AG10803 (cell line): ENCODE measurements around the gene ITGB6.

Experiments used
- DNase-seq: peaks from one replicate; pipeline ENCODE4 v3.0.0; 2010; ENCODE audit warnings: low read depth
- H3K4me3 ChIP-seq: 2 replicates; pipeline ENCODE4 v1.5.1; 2011; ENCODE audit warnings: mild to moderate bottlenecking, low read length, control low read depth
- TF ChIP-seq, protein P1 (sequence below): conservative IDR thresholded peaks from 2 replicates; pipeline ENCODE4 v1.5.1; 2011; ENCODE audit warnings: mild to moderate bottlenecking, low read length, control low read depth, inconsistent platforms

ITGB6 gene

DNA sequence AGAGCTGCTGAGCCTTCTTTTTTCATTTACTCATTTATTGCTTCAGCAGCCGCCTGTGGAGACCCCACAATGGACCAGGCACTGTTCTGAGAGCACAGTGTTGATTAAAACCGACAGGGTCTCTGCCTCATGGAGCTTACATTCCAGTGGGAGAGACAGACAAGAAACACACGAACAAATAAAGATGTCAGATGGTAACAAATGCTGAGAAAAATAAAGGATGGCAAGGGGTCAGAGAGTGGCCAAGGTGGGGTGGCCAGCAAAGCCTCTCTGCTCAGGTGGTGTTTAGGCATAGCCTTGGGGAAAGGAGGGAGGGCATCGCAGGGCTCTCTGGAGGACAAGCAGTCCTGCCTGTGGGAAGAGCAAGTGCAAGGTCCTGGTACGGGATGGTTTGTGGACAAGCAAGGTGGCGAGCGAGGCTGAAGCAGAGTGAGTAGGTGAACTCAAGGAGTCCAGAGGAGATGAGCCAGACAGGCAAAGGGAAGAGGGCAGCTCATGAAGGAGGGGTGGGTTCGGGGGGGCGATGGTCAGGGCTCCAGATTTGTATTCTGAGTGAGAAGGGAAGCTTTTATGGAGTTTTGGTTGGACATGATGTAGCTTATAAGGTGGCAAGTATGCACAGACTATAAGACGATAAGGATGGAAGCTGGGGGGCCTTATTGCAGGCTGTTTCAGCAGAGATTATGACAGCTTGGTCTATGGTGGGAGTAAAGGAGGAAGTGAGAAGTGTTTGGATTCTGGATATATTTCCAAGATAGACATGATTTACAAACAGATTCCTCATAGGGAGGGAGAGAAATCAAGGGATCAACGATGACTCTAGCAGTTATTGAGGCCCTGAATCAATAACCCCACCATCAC lies 8.8 kb upstream of the ITGB6 start:
- H3K4me3 ChIP-seq: no peak overlapping the region
- DNase-seq: no peak
- TF ChIP-seq, protein P1, sequence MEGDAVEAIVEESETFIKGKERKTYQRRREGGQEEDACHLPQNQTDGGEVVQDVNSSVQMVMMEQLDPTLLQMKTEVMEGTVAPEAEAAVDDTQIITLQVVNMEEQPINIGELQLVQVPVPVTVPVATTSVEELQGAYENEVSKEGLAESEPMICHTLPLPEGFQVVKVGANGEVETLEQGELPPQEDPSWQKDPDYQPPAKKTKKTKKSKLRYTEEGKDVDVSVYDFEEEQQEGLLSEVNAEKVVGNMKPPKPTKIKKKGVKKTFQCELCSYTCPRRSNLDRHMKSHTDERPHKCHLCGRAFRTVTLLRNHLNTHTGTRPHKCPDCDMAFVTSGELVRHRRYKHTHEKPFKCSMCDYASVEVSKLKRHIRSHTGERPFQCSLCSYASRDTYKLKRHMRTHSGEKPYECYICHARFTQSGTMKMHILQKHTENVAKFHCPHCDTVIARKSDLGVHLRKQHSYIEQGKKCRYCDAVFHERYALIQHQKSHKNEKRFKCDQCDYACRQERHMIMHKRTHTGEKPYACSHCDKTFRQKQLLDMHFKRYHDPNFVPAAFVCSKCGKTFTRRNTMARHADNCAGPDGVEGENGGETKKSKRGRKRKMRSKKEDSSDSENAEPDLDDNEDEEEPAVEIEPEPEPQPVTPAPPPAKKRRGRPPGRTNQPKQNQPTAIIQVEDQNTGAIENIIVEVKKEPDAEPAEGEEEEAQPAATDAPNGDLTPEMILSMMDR: no peak

DNA sequence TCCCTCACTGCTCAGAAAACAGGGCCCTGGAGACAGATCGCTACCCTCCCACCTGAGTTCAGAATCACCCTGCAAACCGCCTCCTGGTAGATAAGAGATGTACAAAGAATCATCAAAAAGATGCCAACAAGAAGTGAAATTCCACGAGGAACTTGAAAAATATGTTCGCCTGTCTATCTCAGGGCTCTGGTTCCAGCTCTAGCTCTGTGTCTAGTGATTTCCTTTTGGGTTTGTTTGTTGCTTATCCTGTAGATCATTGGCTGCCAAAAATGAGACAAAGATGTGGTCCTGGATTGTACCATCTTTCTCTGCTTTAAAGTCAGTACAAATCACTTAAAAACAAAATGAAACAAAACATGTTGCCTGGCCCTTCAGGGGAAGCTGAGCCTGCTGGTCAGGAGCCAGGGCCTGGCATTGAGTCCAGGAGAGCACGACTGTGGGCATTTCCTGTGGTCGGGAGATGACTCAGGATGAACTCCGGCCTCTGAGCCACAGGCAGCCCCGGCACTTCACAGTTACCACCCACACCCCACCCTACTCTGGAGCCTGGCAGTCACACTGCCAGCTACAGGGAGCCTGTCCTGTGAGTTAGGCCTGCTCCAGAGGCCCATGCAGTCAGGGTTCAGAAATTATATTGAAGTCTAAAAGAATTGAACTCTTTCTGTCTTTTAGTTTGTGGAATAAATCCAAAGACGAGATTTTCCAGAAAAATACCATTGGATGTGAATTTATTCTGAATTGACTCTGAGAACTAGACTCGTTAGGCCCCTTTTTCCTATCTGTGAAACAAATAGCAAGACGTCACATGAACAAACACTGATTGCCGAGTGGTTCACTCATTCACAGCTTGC lies 8.0 kb upstream of the ITGB6 start:
- peak; percentile 98 for DNase-seq
- peak overlapping the region; percentile 7; the same call in 1 of the 2 replicates for H3K4me3 ChIP-seq
- TF ChIP-seq, protein P1: no peak

DNA sequence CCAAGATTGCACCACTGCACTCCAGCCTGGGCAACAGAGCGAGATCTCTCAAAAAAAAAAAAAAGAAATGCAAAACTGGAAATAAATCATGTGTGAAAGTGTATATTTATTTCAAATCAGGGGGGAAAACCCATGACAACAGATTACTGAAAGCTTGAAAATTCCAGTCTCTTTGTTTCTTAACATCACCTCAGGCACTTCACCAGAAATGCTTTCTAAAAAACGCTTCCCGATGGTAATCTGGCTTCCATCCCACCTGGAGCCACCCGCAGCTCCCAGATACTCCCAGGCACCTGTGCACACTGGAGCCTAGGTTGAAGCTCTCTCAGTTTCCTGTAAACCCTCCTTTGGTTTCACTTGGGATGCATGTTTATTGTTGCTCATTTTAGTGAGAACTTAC lies 7.2 kb upstream of the ITGB6 start:
- TF ChIP-seq, protein P1: no peak
- no peak for DNase-seq
- H3K4me3 ChIP-seq: no peak overlapping the region

DNA sequence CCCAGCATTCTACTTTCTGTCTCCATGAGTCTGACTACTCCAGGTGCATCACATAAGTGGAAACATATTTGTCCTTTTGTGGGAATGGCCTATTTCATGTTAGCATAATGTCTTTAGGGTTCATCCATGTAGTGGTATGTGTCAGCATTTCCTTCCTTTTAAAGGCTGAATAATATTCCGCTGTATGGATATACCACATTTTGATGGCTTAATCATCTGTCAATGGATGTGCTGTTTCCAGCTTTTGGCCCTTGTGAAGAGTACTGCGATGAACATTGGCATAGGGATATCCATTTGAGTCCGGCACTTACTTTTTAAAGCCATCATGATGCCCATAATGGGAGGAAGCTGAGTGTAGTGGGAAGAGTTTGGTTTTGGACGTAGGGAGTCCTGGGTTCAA lies 6.4 kb upstream of the ITGB6 start:
- TF ChIP-seq, protein P1: no peak
- no peak for DNase-seq
- H3K4me3 ChIP-seq: no peak overlapping the region

DNA sequence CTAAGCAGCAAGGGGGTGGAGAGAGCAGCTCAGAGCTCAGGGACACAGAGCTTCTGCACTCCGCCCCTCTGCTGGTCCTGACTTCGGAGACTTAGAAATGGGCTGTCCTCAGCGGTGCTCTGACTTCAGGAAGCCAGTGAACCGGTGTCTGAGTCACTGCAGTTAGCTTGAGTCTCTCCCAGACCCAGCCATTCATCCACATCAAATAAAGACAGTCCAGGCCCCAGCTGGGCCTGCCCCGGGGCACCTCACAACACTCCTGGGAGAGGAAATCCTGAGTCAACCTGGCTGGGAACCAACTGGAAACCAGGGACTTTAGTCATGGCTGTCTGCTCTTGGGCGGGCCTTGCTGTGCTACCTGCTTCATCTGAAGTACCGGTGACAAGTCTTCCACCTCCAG lies 5.4 kb upstream of the ITGB6 start:
- no peak overlapping the region for H3K4me3 ChIP-seq
- TF ChIP-seq, protein P1: no peak
- peak; percentile 91 for DNase-seq

DNA sequence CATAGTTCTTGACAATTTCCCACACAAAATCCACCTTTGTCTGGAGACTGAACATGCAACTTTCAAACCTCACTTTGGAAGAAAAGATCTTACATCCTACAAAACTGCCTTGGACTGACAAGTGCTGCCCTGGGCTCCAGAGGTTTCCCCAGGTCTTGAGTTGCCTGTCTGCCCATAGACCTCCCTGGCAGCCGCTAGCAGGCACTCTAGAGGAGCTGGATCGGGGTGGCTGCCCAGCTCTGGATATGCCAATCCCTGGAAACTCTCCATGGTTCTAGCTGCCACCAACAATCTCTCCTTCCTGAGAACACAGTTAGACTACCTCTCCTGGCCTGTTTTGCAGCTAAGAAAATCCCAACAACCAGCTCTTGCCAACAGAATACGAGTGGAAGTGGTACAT lies 3.4 kb upstream of the ITGB6 start:
- DNase-seq: no peak
- H3K4me3 ChIP-seq: no peak overlapping the region
- TF ChIP-seq, protein P1: no peak
